HG03521 (cell line): ENCODE results near the gene SLC7A4.
"Not testable (repeated sequence)": the region's sequence is repeated elsewhere in the genome, so short reads cannot be mapped to it uniquely, and the experiment has no call there.

Experiments used
- ATAC-seq: cut with Tn5 transposase; IDR thresholded peaks from one replicate; pipeline ENCODE4 v1.9.1; 2021; ENCODE audit warnings: mild to moderate bottlenecking, moderate library complexity; ENCODE audit not compliant: unreplicated experiment

Gene SLC7A4

GRCh38 chr22:21032037-21032867 is at the start of gene SLC7A4:
TSS of gene SLC7A4 (minus strand) at chr22:21032561. CDS start at chr22:21031812, 749 bp downstream.
- no peak for ATAC-seq

- no peak for ATAC-seq
Observed at GRCh38 chr22:21080435-21081137, 48.2 kb upstream of the SLC7A4 start.

- no peak for ATAC-seq
Observed at GRCh38 chr22:21079493-21079892, 47.1 kb upstream of the SLC7A4 start.

- ATAC-seq, result no peak
Observed at GRCh38 chr22:21078916-21079315, 46.6 kb upstream of the SLC7A4 start.

- no peak for ATAC-seq
Observed at GRCh38 chr22:21077884-21078508, 45.6 kb upstream of the SLC7A4 start.

GRCh38 chr22:21076912-21077625 is 44.7 kb upstream of the SLC7A4 start:
- no peak for ATAC-seq

- no peak for ATAC-seq
Observed at GRCh38 chr22:21075516-21076138, 43.3 kb upstream of the SLC7A4 start.

GRCh38 chr22:21074102-21074715 is 41.8 kb upstream of the SLC7A4 start:
- no peak for ATAC-seq

- no peak for ATAC-seq
Observed at GRCh38 chr22:21073482-21073881, 41.1 kb upstream of the SLC7A4 start.

- no peak for ATAC-seq
Observed at GRCh38 chr22:21073023-21073422, 40.7 kb upstream of the SLC7A4 start.

- not testable (repeated sequence) for ATAC-seq
Observed at GRCh38 chr22:21071796-21072195, 39.4 kb upstream of the SLC7A4 start.

GRCh38 chr22:21070690-21071615 is 38.6 kb upstream of the SLC7A4 start:
- ATAC-seq, result no peak

- no peak for ATAC-seq
Observed at GRCh38 chr22:21069375-21069774, 37.0 kb upstream of the SLC7A4 start.

- ATAC-seq, result no peak
Observed at GRCh38 chr22:21068681-21069276, 36.4 kb upstream of the SLC7A4 start.

- no peak for ATAC-seq
Observed at GRCh38 chr22:21067901-21068680, 35.7 kb upstream of the SLC7A4 start.

- no peak for ATAC-seq
Observed at GRCh38 chr22:21067075-21067900, 34.9 kb upstream of the SLC7A4 start.
